HG02885 (cell line): ENCODE measurements around the gene TNIP1.

Source experiments
- ATAC-seq: cut with Tn5 transposase; IDR thresholded peaks from one replicate; pipeline ENCODE4 v1.9.1; 2021; ENCODE audit warnings: mild to moderate bottlenecking; ENCODE audit not compliant: unreplicated experiment, poor library complexity

TNIP1 gene

GRCh38 chr5:151085517-151086041, 4.7 kb upstream of the TNIP1 start:
- peak; percentile 20 for ATAC-seq

DNA sequence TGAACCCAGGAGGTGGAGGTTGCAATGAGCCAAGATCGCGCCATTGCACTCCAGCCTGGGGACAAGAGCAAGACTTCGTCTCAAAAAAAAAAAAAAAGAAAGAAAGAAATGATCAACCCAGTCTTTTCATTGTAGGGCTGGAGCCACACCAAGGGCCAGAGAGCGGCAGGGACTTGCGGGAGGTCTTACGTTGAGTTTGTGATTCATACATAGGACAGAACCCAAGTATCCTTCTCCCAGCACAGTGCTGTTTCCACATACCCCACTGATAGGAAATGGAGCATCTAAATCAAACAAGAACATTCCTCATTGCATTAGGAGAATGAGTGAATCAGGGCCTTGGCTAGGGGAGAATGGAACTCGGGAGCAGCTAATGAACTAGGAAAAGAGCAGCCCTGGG, 3.5 kb upstream of the TNIP1 start:
- ATAC-seq = no peak

- ATAC-seq = no peak
Observed at GRCh38 chr5:151083081-151083676, 2.3 kb upstream of the TNIP1 start.

GRCh38 chr5:151082282-151082902, 1.6 kb upstream of the TNIP1 start:
- no peak for ATAC-seq

- no peak for ATAC-seq
Observed at GRCh38 chr5:151081431-151082281, 822 bp upstream of the TNIP1 start.

DNA sequence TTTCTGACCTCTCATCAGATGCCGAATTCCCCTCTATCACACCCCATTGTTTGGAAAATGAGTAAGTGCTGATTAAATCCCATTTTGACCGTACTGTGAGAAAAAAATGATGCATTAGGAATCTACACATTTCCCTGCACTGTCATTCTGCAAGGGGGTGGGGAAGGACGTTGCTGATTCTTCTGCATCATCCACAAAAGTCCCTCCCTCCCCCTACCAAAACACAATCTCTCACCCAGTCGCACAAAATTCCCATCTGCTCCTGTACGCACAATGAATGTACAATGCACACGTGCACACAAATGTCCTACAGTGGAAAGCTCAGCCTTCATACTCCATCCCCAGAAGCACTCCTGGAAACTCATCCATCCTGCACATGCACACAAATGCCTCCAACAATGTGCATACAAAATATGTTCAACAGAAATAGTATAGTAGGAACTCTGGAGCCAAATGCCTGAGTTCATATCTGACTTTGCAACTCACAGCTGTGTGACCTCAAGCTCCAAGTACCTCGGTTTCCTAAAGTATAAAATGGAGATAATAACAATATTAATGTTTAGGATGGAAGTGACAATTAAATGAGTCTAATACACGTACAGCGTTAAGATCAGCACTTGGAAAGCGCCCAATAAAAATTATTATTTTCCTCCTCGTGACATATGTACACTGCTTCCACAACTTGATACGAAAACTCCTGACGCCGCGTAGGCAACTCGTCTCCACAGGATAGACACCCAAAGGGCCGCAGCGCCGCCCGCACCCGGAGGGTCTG, 809 bp downstream of the TNIP1 start:
- no peak for ATAC-seq

DNA sequence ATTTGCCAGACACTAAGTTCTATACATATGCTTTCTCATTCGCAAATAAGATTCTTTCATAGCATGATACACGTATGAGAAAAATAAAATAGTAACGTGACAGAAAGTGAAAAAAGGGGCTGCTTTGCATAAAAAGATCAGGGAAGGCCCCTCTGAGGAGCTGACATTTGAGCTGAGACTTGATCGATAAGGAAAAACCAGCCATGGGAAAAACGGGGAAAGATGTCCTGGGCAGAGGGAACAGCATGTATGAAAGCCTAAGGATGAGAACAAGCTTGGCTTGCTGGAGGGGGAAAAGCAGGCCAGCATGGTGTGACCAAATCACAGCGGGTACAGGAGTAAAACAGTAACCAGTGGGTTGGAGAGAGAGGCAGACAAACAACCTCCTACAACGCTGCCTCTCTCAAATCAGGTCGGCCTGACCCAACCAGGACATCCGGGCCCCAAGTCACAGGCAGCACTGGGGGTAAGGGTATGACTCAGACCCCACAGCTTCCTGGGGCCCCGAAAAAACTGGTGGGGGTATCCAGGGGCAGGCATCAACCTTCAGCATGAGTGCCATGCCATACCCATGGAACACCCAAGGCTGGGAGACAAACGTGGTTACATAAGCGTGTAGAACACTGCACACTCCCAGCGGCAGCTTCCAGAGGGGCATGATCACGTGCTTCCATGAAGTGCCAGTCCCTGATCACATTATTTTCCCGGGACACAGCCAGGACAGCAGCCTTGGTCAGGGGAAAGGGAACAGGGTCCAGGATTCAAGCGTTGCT, 2.2 kb downstream of the TNIP1 start:
- ATAC-seq = peak; percentile 51

GRCh38 chr5:151077967-151078366, 2.9 kb downstream of the TNIP1 start:
- ATAC-seq = no peak

- no peak for ATAC-seq
Observed at GRCh38 chr5:151077419-151077818, 3.4 kb downstream of the TNIP1 start.

DNA sequence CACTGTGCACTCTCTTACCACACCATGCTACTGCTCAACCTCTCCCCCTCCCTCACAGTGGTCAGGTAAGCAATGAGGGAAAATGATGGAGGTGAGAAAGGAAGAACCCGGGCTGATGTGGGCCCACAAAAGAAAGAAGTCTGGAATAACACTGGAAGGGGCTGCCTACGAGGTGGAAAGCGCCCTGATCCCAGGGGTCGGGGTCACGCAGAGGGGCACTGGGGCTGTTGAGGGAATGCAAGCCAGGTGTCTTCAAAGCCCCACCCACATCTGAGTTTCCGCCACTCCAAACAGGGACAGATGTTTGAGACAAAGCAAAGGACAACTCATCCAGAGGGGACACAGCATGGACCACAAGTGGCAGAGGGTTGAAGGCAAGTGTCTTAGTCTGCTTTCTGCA, 4.2 kb downstream of the TNIP1 start:
- ATAC-seq = no peak

DNA sequence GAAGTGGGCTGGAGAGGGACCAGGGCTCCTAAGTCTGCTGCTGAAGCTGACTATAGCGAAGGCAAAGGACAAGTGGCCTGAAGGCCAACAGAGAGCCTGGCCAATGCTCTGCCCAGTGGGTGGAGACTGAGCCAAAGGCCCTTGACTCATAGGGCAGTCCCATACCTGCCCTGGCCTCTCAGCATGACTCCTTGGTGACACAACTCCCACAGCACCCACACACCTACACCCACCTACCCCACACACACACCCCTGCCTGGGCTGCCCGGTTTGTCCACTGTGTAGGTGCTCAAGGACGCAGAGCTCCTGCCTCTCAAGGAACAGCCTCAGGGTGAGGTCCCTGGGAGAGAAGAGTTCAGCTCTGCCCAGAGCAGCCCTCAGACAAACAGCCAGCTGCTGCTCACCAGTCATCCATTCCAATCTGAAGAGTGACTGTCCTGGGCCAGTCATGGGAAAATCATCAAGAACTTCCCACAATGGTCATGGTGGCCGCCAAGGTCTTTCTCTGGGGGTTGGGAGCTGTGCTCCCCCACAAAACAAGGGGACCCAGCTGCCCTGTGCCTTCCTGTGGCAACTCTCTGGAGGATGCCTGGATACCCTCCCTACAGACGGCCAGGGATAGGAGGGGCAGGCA, 5.0 kb downstream of the TNIP1 start:
- no peak for ATAC-seq

DNA sequence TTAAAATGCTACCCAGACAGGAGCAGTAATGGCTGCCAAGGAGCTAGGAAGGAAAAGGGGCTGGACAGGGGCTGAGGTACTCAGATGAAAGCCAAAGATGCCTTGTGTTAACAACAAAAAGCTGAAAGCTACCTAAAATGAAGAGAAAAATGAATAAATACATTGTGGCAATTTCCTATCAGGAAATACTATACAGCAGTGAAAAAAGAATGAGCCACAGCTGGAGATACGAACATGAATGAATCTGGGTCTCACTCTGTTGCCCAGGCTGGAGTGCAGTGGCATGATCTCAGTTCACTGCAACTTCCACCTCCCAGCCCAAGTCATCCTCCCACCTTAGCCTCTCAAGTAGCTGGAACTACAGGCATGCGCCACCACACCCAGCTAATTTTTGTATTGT, 6.3 kb downstream of the TNIP1 start:
- ATAC-seq = no peak

GRCh38 chr5:151073280-151073679, 7.6 kb downstream of the TNIP1 start:
- ATAC-seq = no peak

GRCh38 chr5:151072630-151073025, 8.2 kb downstream of the TNIP1 start:
- ATAC-seq = no peak

- ATAC-seq = no peak
Observed at GRCh38 chr5:151071848-151072629, 8.8 kb downstream of the TNIP1 start.

DNA sequence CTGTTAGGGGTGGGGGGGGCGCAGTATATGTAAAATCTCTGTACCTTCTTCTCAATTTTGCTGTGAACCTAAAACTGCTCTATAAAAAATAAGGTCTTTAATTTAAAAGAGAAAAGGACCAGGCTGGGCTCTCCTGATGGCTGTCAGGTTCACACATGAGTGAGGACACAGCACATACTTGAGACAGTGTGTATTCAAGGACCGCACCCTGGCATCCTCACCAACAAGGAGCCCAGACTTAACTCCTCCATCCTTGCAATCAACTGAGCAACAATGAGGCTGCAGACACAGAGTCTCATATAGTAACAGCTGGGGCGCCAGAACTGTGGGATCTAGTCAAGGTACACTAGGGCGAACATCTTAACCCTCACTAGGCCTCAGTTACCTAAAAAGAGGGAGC, 9.8 kb downstream of the TNIP1 start:
- no peak for ATAC-seq

DNA sequence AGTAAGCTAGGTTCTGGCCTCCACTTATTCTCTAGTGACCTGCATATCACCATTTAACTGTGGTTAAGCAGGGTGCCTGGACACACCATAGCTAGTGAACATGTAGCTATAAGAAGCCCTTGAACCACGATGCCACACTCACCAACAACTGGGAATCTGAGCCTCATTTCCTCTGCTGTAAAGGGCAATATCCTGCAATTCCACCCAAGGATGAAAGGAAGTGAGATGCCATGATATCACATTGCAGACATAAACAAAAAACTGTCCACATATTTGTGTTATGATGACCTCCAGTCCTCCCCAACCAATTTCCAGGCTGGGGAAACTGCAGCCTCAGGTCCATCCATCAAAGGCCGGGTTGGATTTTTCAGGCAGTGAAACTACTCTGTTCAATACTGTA, 10.4 kb downstream of the TNIP1 start:
- no peak for ATAC-seq

- ATAC-seq = peak; percentile 61
Observed at GRCh38 chr5:151068433-151069197, 12.2 kb downstream of the TNIP1 start.
